NCI-H1105 treated with DMSO at 0.1 percent for 48 hours (cell line): ENCODE data around the gene KCNQ4.

Source experiments
- DNase-seq: peaks from one replicate; lab custom pipeline; 2025; lab: John Stamatoyannopoulos, UW

KCNQ4 gene

DNA sequence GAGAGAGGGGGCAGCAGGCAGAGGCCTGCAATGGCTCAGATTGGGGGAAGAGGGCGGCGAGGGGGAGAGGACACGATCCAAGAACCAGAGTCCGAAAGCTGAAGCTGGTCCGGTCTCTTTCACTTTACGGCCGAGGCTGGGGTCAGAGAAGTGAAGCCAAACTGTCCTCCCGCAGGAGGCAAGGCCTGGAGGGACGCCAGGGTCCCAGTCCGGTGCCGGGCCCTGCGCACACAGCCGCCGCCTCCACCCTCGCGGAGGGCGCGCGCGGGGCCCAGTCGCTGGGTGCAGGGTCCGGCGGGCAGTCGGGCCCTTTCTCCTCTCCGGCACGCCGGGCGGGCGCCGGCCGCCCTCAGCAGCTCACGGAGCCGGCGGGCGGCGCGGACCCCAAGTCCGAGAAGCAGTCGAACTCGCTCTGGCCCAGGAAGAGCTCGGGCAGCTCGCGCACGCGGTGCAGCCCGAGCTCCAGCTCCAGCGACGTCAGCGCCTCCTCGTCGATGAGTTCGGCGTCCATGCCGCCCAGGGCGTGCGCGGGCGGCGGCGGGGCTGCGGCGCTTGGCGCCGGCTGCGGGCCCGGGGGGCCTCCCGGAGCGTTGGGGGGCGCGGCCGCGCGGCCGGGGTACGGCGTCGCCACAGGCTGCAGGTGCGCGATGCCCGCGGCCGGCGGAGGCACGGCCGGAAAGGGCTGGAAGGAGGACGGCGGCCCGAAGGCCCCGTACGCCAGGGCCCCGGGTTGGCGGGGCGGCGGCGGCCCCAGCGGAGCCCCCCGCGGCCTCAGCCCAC is 77.8 kb downstream of the KCNQ4 start:
- DNase-seq: peak; percentile 28

DNA sequence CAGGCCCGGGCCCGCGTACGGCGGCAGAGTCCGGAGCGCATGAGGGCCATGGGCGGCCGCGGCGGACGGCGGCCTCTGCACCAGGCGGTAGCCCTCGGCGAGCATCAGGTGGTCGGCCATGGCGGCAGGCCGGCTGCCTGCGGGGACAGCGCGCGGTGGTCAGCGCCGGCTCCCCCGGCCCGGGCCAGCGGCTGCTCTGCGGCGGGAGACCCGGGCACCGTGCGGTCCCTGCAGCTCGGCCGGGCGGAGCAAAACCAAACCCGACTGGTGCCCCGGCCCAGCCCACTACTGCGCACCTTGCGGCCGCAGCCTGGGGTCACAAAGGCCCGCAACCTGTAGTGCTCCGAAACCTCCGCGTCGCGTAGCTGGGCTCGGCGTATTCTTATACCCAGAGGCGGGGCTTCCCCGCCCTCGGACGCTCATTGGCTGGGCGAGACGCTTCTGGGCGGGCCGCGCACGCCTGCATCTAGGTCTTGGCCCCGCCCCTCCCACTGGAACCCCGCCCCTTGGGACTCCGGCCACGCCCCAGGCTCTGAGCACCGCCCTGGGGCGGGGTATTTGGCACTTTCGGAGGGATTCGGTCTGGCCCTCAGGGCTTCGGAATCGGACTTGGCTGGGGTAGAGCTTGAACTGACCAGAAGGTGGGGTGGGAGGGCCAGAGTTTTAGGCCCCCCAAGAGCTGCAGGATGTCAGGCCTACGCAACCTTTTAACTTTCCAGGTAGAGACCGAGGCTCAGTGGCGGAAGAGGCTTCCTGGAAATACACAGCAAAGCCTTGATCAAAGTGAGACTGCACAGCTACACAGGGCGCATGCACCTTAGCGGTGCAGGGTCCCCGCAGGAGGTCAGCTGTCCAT is 78.6 kb downstream of the KCNQ4 start, which contains the start of gene CITED4:
TSS of gene CITED4 (minus strand) at position 356 of the 856 bp plus-strand sequence. CDS start at position 120, 236 bp downstream.
- peak; percentile 87 for DNase-seq

DNA sequence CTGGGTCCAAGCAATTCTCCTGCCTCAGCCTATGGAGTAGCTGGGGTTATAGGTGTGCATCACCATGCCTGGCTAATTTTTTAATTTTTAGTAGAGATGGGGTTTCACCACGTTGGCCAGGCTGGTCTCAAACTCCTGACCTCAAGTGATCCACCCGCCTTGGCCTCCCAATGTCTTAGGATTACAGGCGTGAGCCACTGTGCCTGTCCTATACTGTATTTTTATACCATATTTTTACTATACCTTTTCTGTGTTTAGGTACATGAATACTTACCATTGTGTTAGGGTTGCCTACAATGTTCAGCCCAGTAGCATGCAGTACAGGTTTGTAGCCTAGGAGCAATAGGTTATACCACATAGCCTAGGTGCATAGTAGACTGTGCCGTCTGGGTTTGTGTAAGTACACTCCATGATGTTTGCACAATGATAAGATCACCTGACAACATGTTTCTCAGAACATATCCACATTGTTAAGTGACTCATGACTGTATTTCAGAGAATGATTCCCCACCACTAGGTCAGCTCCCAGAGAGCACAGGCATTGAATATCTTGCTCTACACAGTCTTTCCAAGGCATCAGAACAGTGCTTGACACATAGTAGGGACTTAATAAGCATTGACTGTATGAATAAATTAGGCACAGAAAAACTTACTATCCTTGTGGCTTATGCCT is 84.6 kb downstream of the KCNQ4 start:
- DNase-seq: no peak

DNA sequence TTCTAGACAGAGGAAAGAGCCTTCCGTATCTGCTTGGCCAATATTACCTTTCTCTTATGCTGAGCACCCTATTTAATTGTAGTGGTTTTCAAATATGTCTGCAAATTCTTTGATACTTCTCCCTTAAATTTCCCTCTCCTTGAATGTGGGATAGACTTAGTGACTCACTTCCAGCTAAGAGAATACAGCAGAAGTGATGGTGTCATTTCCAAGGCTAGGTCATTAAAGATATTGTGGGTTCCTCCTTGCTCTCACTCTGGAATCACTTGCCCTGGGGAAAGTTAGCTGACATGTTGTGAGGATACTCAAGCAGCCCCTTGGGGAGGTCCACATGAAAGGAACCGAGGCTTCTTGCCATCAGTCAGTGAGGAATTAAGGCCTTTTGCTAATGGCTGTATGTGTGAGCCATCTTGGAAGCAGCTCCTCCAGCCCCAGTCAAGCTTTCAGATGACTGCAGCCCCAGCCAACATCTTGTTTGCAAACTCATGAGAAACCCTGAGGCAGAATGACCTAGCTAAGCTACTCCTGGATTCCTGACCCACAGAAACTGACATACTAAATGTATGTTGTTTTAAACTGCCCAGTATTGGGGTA is 86.6 kb downstream of the KCNQ4 start:
- DNase-seq: no peak

DNA sequence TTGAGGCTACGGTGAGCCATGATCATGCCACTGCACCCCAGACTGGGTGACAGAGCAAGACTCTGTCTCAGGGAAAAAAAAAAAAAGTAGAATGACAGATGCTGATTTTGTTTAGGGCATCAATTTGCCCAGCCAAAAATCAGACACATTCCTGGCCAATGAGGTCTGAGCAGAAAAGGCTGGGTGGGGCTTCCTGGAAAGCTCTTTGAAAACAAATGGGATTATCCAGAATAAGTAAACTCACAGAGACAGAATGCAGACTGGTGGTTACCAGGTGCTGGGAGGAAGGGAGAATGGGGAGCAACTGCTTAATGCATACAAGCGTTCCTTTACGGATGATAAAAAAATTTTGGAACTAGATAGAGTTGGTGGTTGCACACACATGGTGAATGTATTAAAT is 88.7 kb downstream of the KCNQ4 start:
- no peak for DNase-seq

DNA sequence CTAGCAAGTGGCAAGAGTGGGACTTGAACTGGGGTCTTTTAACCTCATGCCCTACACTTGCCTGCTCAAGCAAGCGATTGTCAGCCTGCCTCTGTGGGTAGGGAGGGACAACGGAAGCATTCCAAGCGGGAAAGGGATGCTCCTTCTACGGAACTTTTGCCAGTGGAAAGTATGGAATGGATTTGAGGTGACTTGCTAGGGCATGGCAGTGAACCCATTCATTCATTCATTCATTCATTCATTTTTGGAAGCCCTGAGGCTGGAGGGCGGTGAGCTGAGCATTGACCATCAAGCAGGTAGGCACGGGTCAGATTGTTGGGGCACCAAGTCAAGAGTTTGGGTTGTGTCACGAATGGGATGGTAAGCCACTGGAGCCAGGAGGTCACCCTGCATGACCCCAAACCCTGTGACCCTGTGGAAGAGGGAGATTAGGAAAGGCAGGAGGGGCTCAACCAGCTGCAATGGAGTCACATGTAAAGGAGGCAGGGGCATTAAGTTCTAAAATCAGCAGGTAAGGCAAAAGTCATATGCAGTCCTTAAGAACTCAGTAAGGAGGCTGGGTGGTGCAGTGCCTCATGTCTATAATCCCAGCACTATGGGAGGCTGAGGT is 90.4 kb downstream of the KCNQ4 start:
- no peak for DNase-seq

DNA sequence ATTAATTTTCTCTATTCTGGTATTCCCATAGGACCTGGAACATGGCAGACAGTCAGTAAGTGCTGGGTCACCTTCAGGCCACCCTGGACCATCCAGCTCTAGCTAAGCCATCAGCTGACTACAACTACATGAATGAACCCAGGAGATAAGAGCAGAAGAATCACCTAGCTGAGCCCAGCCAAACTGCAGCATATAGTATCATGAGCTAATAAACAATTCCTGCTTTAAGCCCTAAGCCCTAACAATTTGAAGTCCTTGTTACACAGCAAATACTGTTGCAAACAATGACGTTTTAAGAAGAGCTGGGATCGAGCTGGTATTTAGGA is 92.8 kb downstream of the KCNQ4 start:
- no peak for DNase-seq

DNA sequence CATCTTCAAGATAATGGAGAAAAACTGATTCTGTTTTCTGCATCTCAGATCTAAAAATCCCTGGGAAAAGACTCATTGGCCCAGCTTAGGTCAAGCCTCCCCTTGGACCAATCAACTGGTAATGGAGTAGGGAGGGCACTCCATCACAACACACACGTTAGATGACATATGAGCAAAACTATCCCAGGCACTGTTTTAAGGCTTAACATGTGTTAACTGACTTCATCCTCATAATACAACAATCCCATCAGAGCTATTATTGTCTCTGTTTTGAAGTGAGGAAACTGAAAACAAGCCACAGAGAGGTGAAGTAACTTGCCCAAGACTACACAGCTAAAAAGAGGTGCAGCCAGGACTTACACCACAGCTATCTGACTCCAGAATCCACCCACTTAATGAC is 93.3 kb downstream of the KCNQ4 start:
- no peak for DNase-seq

DNA sequence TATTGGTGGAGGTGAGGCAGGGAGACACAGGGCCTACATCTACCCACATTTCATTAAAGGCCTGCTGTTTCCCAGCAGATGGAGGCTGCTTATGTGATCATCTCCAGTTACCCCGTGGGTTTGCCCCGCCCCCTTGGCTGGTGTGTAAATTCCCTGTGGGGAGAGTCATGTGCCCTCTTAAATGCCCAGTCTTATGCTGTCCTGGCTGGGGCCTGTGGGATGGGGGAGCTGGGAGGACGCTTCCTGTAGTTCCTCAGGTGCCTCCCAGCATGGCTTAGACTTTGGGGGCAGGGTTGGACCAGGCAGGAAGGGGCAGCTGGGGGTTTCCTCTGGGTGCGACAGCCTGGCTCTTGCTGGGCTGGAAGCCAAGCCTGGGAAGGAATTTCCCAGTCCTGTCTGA is 94.1 kb downstream of the KCNQ4 start:
- DNase-seq: no peak

DNA sequence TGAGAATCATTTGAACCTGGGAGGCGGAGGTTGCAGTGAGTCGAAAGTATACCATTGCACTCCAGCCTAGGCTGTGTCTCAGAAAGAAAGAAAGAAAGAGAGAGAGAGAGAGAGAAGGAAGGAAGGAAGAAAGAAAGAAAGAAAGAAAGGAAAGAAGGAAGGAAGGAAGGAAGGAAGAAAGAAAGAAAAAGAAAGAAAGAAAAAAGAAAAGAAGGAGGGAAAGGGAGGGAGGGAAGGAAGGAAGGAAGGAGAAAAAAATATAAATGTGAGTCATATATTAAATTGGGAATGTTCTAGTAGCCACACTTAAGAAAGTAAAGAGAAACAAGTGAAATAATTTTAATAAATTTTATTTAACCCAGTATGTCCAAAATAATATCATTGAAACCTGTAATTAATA is 95.3 kb downstream of the KCNQ4 start:
- DNase-seq: no peak

DNA sequence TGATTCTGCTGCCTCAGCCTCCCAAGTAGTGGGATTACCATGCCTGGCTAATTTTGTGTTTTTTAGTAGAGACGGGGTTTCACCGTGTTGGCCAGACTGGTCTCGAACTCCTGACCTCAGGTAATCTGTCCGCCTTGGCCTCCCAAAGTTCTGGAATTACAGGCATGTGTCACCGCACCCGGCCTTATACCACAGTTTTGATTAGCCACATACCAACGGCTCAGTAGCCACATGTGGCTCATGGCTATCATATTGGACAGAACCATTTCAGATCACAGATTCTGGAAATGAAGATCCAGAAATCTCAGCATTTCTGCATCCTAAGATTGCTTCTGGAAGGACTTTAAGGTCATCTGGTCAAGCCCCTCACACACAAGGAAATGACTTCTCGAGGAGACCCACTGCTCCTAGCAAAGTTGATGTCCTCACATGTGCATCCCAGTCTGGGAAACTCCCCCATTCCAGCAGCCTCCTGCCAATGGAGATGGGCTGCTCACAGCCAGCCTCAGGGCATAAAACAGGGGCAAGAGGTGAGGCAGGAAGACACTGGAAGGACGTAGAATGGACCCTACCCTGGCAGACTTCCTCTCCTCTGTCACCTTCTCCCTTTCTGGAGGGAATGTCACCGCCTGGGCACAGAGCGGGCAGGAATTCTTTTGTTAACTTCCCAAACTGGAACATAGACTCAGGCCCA is 96.0 kb downstream of the KCNQ4 start:
- DNase-seq: no peak

DNA sequence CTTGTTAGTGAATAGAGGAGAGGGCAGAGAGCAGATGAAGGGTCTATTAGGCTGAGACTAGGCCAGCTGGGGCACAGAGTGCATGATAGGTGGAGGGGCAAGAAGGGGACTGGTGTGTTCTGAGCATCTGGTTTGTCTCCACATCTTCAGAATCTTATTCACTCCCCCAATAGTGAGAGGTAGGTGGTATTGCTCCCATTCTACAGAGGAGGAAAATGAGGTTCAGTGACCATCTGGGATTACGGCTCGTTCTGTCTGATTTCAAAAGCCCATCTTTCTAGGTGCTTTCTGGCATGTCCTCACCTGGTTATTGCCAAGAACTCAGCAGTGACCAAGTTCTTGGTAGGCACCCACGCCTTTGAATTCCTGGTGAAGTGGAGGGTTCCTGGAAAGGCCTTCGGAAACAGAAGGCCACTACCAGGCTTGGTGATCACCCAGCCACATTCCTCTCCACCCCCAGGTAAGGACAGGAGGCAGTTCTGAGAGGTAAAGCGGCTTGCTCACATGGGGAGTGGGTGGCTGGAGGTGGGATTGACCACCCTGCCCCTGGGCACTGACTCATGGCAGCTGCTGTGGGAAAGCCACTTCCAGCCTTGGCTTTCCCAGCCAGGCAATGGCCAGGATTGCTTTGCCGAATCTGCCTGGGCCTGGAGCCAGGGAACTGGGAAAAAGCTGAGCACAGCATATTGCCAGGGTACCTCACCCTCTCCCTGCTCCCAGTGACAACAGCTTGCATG is 97.4 kb downstream of the KCNQ4 start:
- no peak for DNase-seq

DNA sequence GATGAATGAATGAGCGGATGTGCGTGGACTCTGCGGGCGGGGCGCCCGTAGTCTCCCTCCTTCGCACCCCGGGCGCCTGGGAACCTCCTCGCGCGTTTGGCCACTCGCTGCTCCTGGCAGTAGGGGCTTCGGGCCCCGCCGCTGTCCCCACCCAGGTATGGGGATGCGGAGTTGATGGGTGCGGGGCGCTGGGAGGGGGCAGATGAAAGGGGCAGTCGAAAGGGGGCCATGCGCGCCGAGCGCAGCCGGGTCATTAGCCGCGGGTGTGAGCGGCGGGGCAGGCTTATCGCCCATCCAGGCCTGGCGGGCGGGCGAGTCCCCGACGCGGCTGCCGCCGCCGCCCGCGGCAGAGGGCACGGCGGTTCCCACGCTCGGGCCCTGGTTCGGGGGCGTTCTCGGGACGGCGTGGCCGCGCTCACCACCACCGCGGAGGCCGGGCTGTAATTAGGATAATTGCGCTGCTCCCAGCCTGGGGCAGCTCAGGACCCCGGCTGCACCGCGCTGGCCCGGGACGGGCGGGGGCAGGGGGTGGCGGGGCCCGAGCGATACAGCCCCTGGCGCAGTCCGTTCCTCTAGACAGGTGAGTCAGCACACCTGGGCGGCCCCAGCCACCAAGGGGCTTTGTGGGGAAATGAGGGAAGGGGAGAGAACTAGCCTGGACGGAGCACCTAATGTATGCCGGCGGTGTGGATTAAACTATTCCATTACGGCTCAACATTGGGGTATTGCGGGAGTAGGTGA is 100.6 kb downstream of the KCNQ4 start:
- DNase-seq: no peak

DNA sequence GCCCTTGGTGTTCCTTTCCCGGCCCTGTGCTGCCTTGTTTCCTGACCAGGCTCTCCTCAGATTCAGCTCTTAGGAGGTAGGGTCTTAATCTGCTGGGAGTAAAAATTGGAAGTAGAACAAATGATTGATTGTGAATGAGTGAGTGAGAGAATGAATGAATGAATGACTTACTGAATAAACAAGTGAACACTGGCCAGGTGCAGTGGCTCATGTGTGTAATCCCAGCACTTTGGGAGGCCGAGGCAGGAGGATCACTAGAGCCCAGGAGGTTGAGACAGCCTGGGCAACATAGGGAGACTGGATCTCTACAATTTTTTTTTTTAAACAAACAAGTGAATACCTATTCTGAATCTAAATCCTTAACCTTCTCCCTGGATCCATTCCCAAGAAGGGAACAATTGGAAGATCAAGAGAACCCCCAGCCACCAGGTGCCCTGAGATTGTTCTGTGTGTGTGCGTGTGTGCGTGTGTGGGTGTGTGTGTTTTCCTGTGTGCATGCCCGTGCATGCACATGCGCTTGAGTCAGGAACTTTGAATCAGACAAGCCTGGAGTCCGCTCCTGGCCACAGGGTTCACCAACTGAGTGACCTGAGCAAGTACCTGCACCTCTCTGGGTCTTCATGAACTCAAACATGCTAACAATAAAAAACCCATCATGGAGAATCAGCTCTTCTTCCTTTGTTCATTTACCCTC is 102.9 kb downstream of the KCNQ4 start:
- no peak for DNase-seq

DNA sequence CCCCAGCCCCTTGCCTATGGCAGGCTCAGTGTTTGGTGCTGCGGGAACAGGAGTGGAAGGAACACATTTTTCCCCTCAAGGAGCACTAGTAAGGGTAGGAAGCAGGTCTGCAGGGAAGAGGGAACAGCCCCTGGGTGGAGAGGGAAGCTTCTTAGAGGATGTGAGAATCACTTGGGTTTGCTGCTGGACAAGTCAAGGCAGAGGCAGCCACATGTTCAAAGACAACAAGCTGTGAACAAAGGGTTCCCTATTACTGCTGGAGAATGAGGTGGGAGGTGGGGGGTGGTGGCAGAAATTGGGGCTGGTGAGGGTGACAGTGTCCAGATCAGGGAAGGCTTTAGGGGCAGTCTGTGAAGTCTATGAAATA is 103.4 kb downstream of the KCNQ4 start:
- no peak for DNase-seq

DNA sequence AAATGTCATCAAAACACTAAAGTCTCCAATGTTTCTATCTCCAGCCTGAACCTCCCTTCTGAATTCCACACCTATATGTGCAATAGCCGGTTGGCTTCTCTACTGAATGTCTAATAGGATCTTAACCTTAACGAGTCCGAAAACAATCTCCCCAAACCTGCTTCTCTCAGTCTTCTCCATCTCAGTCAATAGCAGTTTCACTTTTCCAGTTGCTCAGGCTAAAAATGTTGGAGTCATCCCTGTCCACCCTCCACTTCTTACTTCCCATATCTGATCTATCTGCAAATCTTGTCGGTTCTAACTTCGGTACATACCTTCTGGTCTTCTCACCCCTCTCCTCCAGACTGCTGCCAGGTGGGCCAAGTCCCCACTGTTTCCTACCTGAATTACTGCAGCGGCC is 104.1 kb downstream of the KCNQ4 start:
- DNase-seq: no peak
